ENCODE results near the gene OAS3. TPM values are rescaled to one million over a fixed set of nuclear protein-coding genes. Genes with fewer than 3 reads are reported as not detected.

Gene OAS3
- total and polyA plus RNA-seq, 10 of the 15 experiments (the other 5 are each of a cell fraction or from before 2014, with no cell fraction given) = 5.1 to 107 (median 18.0) TPM

GRCh38 chr12:112898380-112898779, 39.9 kb upstream of the OAS3 start (continued):
- TF ChIP-seq CTCF (IDR thresholded peaks at IDR 0.05 in 2 of 3, conservative IDR thresholded peaks at IDR 0.05 in 1 of 3; ENCODE audit: control insufficient read depth in 2 of 3, extremely low read depth in 1 of 3, insufficient read depth in 1 of 3, low read depth in 3 of 3, low read length in 3 of 3) (no peak), NFIC (IDR thresholded peaks at IDR 0.05; ENCODE audit: low read depth, low read length) (no peak)

GRCh38 chr12:112900298-112901145, 37.8 kb upstream of the OAS3 start:
- H3K79me2 ChIP-seq (ENCODE audit: control insufficient read depth, insufficient read depth, low read length) = no peaks in the 10 kb centered on the region
- intact Hi-C loops (cut with micrococcal nuclease; ENCODE audit: unreplicated experiment) = loop anchor here (2.0 to 5.0 kb wide), 3 partner anchors 92 to 272 kb away; no protein-coding TSS in a partner anchor
- no peaks in the 10 kb centered on the region for H3K36me3 ChIP-seq (ENCODE audit: control insufficient read depth in 2 of 2, insufficient read depth in 2 of 2, low read length in 1 of 2)
- peaks cover 6% of the 10 kb centered on the region for H3K4me1 ChIP-seq (ENCODE audit: control insufficient read depth, insufficient read depth, low read length)
- in situ Hi-C loops (cut with MboI) = no loop called here
- no peak overlapping the region for H2AFZ ChIP-seq (ENCODE audit: control insufficient read depth, low read depth, low read length)
- H4K20me1 ChIP-seq (ENCODE audit: control insufficient read depth, insufficient read depth) = no peaks in the 10 kb centered on the region
- no peak overlapping the region for H3K4me2 ChIP-seq (ENCODE audit: control insufficient read depth, insufficient read depth)
- no peak overlapping the region for H3K27ac ChIP-seq (ENCODE audit: control insufficient read depth, insufficient read depth)
- SMC1A ChIA-PET (ENCODE audit: uncharacterized antibody, unreplicated experiment) = interaction anchor here (0.7 to 2.5 kb wide), 20 partner anchors 12 to 274 kb away, joined by 3 to 19 read pairs (median 7); partner anchors contain the start of genes OAS2 and OAS3
- CTCF ChIA-PET = interaction anchor here (0.6 to 5.4 kb wide), 40 partner anchors 13 to 609 kb away, joined by 3 to 37 read pairs (median 5); partner anchors contain the start of genes OAS2 and OAS3
- POLR2A ChIA-PET = interaction anchor here (0.5 to 0.7 kb wide), 4 partner anchors 39 to 136 kb away, joined by 3 to 6 read pairs (median 4); partner anchors contain the start of gene OAS2
- no peak overlapping the region for H3K9ac ChIP-seq (ENCODE audit: control insufficient read depth, insufficient read depth, low read length)
- RAD21 ChIA-PET (ENCODE audit: unreplicated experiment) = interaction anchor here (0.6 to 2.4 kb wide), 18 partner anchors 28 to 273 kb away, joined by 3 to 28 read pairs (median 4); partner anchors contain the start of genes OAS2 and OAS3
- H3K9me3 ChIP-seq (replicated peaks; ENCODE audit: control insufficient read depth, insufficient read depth, low read length) = no peaks in the 10 kb centered on the region
- no peaks in the 10 kb centered on the region for H3K27me3 ChIP-seq (replicated peaks in 1 of 2; ENCODE audit: control insufficient read depth in 2 of 2, insufficient read depth in 2 of 2, low read length in 1 of 2)
- FAIRE-seq (peak; percentile 78), DNase-seq (ENCODE audit: low read depth, low spot score) (no peak), ATAC-seq (peak; percentile 75)
- WGBS (ENCODE audit: insufficient coverage, insufficient replicate concordance, low lambda C conversion rate, missing lambda C conversion rate) = 83% methylated on average over 9 of the region's 11 CpGs
- H3K4me3 ChIP-seq = no peak overlapping the region
- no TSS peak for BruUV-seq (replicated peaks)
- peak; percentile 99 for TF ChIP-seq MLLT1 (IDR thresholded peaks at IDR 0.05)
- TF ChIP-seq SP1 (IDR thresholded peaks at IDR 0.05; ENCODE audit: low read depth, low read length) = no peak
- no peak for TF ChIP-seq ZNF622 (IDR thresholded peaks at IDR 0.05)
- peak; percentile 61; the same call in 1 of the 2 replicates for TF ChIP-seq TCF3 (IDR thresholded peaks at IDR 0.05; ENCODE audit: borderline replicate concordance, insufficient read depth, low read depth, low read length)
- TF ChIP-seq NBN (IDR thresholded peaks at IDR 0.05) = no peak
- TF ChIP-seq SMC3 (IDR thresholded peaks at IDR 0.05; ENCODE audit: borderline replicate concordance, low read length) = peak; percentile 71; the same call in 1 of the 2 replicates
- TF ChIP-seq SRF (IDR thresholded peaks at IDR 0.05; ENCODE audit: low read depth in 2 of 2, low read length in 2 of 2) = peak in 1 of 2 experiments; percentile 79; a peak in 2 of 4 replicates
- TF ChIP-seq YY1 (IDR thresholded peaks at IDR 0.05; ENCODE audit: low read depth, low read length) = peak; percentile 57; the same call in 1 of the 2 replicates
- TF ChIP-seq CTCF (IDR thresholded peaks at IDR 0.05 in 2 of 3, conservative IDR thresholded peaks at IDR 0.05 in 1 of 3; ENCODE audit: control insufficient read depth in 2 of 3, extremely low read depth in 1 of 3, insufficient read depth in 1 of 3, low read depth in 3 of 3, low read length in 3 of 3) = peak; percentile 68 to 84 (median 73)
- 0 out of 2 replicates have a peak, but pooled peaks have one; percentile 28 for TF ChIP-seq IKZF1 (conservative IDR thresholded peaks at IDR 0.05)
- TF ChIP-seq TCF12 (IDR thresholded peaks at IDR 0.05; ENCODE audit: low read depth, low read length) = peak; percentile 77
